DLD1 (cell line): Measurements from ENCODE around the gene NLRP12.
"Not testable (repeated sequence)": the region's sequence is repeated elsewhere in the genome, so short reads cannot be mapped to it uniquely, and the experiment has no call there.

Experiments used
- in situ Hi-C: cut with HindIII; loops from 2 replicates; pipeline ENCODE4 v1.10.0; 2017; ENCODE audit warnings: low sequenced_read_pairs

NLRP12 gene

GRCh38 chr19:53824134-53824611 is at the start of gene NLRP12:
NLRP12 (minus strand) TSS chr19:53824314; CDS start chr19:53824174, 140 bp downstream.
- in situ Hi-C loops, result no loop called here

- in situ Hi-C loops, result loop anchor here (25.0 kb wide), 1 partner anchor 165 kb away; no protein-coding TSS in a partner anchor
These were observed 48.6 kb upstream of the NLRP12 start for GRCh38 chr19:53872762-53873161.

DNA sequence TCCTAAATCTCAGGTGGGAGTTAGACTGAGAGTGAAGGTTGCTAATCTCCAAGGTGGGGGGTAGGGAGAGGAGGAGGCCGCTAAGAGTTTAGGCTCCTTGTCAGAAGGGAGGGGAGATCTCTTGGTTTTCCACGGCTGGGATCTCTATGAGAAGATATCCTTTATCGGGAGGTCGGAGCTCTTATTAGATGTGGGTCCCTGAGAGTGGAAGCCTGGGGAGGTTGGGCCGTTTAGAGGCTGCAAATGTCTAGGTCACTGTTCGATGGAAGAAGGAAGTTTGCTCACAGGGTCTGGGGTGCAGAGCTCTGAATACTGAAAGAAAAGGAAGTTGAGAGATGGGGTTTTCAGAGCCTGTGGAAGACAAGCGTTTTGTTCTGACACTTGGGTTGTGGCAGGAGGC is 47.3 kb upstream of the NLRP12 start:
- in situ Hi-C loops, result loop anchor here (25.0 kb wide), 1 partner anchor 166 kb away; no protein-coding TSS in a partner anchor

- in situ Hi-C loops, result loop anchor here (25.0 kb wide), 1 partner anchor 167 kb away; no protein-coding TSS in a partner anchor
These were observed 46.4 kb upstream of the NLRP12 start for GRCh38 chr19:53870485-53870844.

- in situ Hi-C loops, result loop anchor here (25.0 kb wide), 1 partner anchor 167 kb away; no protein-coding TSS in a partner anchor
These were observed 45.8 kb upstream of the NLRP12 start for GRCh38 chr19:53869805-53870484.

DNA sequence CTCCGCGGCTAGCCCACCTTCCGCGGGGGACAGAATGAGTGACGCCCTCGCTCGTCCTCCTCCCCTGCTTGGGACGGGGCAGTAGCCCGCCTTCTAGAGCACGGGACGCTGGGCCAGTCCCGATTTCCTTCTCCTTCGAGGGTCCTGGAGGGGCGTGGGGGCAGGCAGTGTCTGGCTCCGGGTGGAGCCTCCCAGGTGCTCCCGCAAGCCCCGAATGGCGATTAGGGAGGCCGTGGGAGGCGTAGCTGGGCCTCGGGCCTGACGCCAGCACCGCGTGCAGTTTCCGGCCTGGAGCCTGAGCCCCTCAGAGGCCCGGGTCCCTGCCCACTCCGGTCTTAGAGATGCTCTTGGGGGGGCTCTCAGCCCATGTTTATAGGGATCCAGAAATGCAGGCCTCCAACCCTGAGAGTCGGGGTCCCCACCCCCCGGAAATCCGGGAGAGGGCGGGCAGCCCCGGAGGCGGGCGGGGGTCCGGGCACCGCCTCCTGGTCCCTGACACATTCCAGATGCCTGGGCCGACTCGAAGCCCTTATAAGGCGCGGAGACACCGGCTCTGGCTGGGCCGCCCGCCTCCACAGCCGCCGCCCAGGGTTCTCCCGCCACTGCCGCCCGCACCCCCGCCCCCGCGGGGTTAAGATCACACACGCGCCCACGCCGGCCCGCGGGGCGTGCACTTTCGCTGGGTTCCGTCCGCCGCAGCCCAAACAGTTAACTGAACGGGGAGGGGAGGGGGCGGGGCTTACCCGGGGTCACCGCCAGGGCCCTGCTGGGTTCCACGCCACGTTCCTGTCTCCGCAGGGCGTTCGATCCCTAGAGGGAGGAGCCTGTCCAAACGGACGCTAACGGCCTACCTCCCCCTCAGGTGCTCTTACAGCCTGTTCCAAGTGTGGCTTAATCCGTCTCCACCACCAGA is 45.0 kb upstream of the NLRP12 start:
- in situ Hi-C loops, result loop anchor here (25.0 kb wide), 1 partner anchor 168 kb away; no protein-coding TSS in a partner anchor

DNA sequence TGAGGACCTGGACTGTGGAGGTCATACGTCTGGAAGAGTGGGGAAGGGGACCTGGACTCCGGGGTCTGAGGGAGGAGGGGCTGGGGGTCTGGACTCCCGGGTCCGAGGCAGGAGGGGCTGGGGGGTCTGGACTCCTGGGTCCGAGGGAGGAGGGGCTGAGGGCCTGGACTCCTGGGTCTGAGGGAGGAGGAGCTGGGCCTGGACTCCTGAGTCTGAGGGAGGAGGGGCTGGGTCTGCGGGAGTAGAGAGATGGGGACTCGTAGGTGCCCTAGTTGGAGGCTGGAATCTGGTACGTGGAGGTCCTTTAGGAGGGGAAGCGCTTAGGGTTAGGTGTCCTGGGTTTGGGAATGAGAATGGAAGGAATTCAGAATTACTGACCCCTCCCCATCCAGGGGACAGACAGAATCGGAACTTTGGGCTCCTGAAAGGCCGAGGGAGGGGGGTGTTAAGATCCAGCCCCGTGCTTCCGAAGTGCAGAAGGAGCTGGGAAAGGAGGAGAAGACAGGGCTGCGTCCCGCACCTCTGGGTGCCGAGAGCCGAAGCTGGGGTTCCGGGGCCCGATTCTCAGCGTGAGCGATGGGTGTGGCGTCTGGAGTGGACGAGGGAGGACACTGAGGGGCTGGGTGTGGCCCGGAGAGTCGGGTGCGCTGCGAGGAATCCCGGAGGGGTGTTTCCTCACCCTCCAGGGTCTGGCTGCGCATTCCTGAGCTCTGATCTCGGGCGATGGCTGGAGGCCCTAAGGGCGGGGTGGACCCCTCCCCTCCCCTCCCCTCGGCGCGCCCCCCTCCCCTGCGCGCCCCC is 44.2 kb upstream of the NLRP12 start:
- in situ Hi-C loops, result loop anchor here (25.0 kb wide), 1 partner anchor 169 kb away; no protein-coding TSS in a partner anchor

DNA sequence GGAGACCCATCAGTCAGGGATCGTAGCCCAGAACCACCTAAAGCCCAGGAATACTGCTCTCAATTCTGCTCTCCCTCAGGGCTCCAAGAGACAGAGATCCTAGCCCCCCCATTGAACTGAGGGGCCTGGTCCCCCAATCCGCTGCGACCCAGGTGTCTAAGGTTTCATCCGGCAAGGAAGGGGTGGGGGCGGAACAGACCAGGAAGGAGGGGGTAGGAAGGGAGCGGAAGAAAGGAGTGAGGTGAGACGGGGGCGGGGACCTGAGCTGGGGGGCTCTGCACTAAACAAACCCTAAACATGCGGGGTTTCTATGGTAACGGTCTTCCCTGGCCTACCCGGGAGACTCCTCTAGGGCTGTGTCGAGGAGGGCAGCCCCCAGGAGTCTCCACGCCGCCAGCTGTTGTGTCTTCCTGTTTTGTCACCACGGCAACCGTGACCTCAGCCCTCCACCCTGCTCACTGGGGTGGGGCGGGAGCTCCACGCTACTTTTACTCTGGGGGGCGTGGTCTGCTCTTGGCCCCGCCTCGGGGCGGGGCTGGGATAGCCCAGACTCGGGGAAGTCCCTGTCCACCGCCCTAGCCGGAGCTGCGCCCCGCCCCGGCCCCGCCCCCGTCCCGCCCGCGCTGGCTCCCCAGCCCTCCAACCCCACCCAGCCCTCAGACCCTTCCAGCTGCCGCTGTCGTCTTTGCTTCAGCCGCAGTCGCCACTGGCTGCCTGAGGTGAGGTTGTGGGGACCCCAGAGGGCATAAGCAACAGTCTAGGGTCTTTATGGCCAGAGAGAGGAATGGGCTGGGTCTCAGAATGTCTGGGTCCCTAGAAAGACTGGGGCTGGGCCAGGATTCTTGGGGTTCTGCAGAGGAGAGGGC is 43.3 kb upstream of the NLRP12 start, which contains the start of gene MYADM:
Gene MYADM, plus strand, starts transcription at position 659 of the 866 bp plus-strand sequence. CDS start 5,647 bp downstream, outside the sequence.
- in situ Hi-C loops, result loop anchor here (25.0 kb wide), 1 partner anchor 170 kb away; no protein-coding TSS in a partner anchor

DNA sequence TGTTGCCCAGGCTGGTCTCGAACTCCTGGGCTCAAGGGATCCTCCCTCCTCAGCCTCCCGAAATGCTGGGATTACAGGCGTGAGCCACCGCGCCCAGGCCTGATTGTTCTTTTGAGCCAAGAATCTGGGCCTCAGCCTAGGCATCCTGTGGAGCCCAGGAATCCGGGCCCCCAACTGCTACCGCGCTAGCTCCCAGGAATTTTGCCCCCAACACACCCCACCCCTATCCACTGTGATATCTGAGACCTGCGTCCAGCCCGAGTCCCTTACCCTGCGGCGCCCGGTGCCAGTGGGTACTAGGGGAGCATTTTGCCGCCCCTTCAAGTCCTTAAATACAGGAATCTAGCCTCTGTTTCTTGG is 42.7 kb upstream of the NLRP12 start:
- in situ Hi-C loops, result loop anchor here (25.0 kb wide), 1 partner anchor 170 kb away; no protein-coding TSS in a partner anchor

- in situ Hi-C loops, result loop anchor here (25.0 kb wide), 1 partner anchor 171 kb away; no protein-coding TSS in a partner anchor
These were observed 42.1 kb upstream of the NLRP12 start for GRCh38 chr19:53865918-53866864.

GRCh38 chr19:53865523-53865917 is 41.4 kb upstream of the NLRP12 start:
- in situ Hi-C loops, result loop anchor here (25.0 kb wide), 1 partner anchor 172 kb away; no protein-coding TSS in a partner anchor

DNA sequence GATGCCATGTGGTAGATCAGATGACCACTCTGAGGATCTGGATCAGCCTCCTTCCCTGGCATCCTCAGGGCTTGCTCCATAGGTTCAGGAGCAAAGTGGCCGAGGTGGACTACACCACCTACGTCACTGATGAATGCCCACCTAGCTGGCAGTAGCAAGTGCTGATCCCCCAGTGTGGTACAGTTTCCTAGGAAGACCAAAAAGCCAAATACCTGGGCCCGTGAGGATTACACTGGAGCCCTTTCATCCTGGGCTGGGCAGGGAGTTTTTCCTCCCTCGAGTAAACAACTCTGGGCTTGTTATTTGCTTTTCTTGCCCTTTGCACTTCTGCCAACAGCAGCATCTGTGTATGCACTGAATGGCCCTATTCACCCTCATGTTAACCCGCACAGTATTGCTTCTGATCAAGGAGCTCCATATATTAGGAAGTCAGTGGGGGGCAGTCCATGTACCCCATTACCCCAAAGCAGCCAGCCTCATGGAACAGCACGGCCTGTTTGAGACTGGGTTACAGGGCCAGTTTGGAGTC is 40.3 kb upstream of the NLRP12 start:
- in situ Hi-C loops, result loop anchor here (25.0 kb wide), 1 partner anchor 173 kb away; no protein-coding TSS in a partner anchor

DNA sequence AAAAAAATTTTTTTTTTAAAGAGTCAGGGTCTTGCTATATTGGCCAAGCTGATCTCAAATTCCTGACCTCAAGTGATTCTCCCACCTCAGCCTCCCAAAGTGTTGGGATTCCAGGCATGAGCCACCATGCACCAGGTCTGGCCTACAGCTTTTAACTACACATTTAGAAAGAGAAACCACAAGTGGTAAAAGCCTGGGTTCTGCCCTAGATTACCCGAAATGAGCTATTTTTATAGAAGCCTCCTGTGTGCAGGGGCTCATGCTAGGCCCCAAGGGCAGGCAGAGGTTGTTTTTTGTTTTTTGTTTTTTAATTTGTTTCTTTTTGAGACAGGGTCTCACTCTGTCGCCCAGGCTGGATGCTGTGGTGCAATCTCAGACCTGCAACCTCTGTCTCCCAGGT is 29.6 kb upstream of the NLRP12 start:
- in situ Hi-C loops, result loop anchor here (25.0 kb wide), 1 partner anchor 184 kb away; no protein-coding TSS in a partner anchor

DNA sequence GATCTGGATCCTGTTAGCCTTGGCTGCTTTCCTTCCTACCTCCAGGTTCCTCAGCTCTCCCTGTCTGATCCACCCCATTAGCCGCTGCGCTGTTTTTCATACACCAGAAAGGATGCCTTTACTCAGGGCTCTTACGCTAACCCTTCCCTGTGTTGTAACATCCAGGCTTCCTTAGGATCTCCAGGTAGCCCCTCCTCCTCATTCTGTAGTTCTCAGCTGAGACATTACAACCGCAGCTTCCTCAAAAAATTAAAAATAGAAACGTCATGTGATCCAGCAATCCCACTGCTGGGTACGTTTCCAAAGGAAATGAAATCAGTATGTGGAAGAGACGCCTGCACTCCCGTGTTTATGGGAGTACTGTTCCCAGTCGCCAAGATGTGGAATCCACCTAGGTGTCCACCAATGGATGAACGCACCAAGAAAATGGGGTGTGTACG is 25.1 kb upstream of the NLRP12 start:
- in situ Hi-C loops, result no loop called here

DNA sequence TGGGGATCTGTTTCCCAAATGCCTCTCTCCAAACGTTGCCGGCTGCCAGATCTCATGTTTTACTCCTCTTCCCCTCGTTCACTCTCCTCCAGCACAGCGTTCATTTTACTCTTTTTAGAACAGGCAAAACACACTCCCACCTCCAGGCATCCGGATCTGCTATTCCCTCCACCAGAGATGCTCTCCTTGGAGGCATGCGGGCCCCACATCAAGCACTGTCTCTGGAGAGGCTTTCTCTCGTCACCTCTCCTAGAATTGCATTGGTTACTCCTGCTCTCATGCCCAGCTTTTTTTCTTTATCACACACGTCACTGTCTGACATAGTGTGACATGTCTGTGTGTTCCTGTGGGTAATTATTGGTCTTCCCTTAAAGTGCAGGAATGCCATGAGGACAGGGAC is 23.4 kb upstream of the NLRP12 start:
- in situ Hi-C loops, result no loop called here

- in situ Hi-C loops, result no loop called here
These were observed 20.7 kb upstream of the NLRP12 start for GRCh38 chr19:53844849-53845246.

DNA sequence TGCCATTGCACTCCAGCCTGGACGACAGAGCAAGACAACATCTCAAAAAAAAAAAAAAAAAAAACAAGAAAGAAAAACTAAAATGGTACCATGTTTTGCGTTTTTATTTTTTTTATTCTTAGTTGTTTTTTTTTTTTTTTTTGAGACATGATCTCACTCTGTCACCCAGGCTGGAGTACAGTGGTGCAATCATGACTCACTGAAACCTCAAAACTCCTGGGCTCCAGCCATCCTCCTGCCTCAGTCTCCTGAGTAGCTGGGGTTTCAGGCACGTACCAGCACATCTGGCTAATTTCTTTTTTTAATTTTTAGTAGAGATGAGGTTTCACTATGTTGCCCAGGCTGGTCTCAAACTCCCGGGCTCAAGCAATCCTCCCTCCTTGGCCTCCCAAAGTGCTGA is 16.8 kb upstream of the NLRP12 start:
- in situ Hi-C loops, result not testable (repeated sequence)

DNA sequence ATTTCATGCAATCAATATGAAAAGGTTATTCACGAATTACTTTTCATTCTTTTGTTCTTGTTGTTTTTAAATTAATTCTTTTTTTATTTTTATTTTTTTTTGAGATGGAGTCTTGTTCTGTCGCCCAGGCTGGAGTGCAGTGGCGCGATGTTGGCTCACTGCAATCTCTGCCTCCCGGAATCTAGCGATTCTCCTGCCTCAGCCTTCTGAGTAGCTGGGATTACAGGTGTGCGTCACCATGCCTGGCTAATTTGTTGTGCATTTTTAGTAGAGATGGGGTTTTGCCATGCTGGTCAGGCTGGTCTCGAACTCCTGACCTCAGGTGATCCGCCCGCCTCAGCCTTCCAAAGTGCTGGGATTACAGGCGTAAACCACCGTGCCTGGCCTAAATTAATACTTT is 16.1 kb upstream of the NLRP12 start:
- in situ Hi-C loops, result not testable (repeated sequence)
